K562 (cell line): ENCODE measurements around the gene AHCYL2.

Experiments
- TRIM24 ChIP-seq, 2 experiments: fragments of 450-650 bp; IDR thresholded peaks; 2 replicates each; pipeline ENCODE4 v1.6.1; 2016
- ZBTB49 ChIP-seq: sonication (generic); formaldehyde crosslinking; IDR thresholded peaks from 2 replicates; pipeline ENCODE4 v1.8.0; 2022; ENCODE audit warnings: missing genetic modification reagents, mild to moderate bottlenecking, borderline replicate concordance
- ZNF3 ChIP-seq: fragments of 250-450 bp; sonication (Bioruptor Pico); IDR thresholded peaks from 2 replicates; pipeline ENCODE4 v1.5.0; 2021; ENCODE audit warnings: mild to moderate bottlenecking, moderate library complexity
- TF ChIP-seq, protein P1 (sequence below): sonication (generic); formaldehyde crosslinking; IDR thresholded peaks from 2 replicates; pipeline ENCODE4 v1.9.0; 2022; ENCODE audit warnings: mild to moderate bottlenecking, missing genetic modification reagents

DNA sequence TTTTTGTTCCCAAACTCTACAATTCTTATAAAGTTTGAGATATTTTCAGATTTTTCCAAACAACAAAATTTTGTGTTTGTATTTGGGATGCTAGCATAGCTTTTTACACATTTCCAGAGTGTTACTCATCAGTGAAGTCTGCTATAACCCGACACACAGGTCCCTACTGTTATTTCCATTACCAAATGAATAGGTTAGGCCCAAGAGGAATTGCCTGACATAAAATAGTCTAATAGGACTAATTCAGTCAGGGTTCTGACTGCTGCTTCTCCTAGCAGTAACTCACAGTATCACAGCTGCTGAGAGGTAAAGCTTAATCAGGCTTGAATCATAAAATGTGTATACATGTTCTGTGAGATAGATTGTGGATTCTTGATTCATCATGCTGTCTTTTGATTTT is 160.3 kb downstream of the AHCYL2 start:
- no peak for TF ChIP-seq ZNF3
- TF ChIP-seq, protein P1, sequence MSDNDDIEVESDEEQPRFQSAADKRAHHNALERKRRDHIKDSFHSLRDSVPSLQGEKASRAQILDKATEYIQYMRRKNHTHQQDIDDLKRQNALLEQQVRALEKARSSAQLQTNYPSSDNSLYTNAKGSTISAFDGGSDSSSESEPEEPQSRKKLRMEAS (CRISPR knock-in tag) = no peak
- TF ChIP-seq TRIM24 (IDR thresholded peaks at IDR 0.05) = no peak
- TF ChIP-seq ZBTB49 (CRISPR knock-in tag) = no peak
